HEK293T (cell line): ENCODE data around the gene ASB10.

Experiments used
- BHLHE40 ChIP-seq: fragments of 450-650 bp; IDR thresholded peaks from 2 replicates; pipeline ENCODE4 v1.6.1; 2016; ENCODE audit warnings: mild to moderate bottlenecking, moderate library complexity, borderline replicate concordance
- FOXA1 ChIP-seq: fragments of 450-650 bp; IDR thresholded peaks from 2 replicates; pipeline ENCODE4 v1.6.1; 2016; ENCODE audit warnings: mild to moderate bottlenecking
- FOXM1 ChIP-seq: fragments of 450-650 bp; IDR thresholded peaks from 2 replicates; pipeline ENCODE4 v1.6.1; 2017; ENCODE audit warnings: mild to moderate bottlenecking, borderline replicate concordance
- L3MBTL2 ChIP-seq: fragments of 450-650 bp; conservative IDR thresholded peaks from 2 replicates; pipeline ENCODE4 v1.6.1; 2016; ENCODE audit warnings: mild to moderate bottlenecking
- LEF1 ChIP-seq: fragments of 450-650 bp; IDR thresholded peaks from 2 replicates; pipeline ENCODE4 v1.6.1; 2017; ENCODE audit warnings: mild to moderate bottlenecking, borderline replicate concordance
- NFRKB ChIP-seq: fragments of 450-650 bp; IDR thresholded peaks from 2 replicates; pipeline ENCODE4 v1.6.1; 2016; ENCODE audit warnings: mild to moderate bottlenecking, moderate library complexity
- SP1 ChIP-seq: fragments of 450-650 bp; IDR thresholded peaks from 2 replicates; pipeline ENCODE4 v1.6.1; 2017
- SUZ12 ChIP-seq: fragments of 450-650 bp; IDR thresholded peaks from 2 replicates; pipeline ENCODE4 v1.6.1; 2016; ENCODE audit warnings: mild to moderate bottlenecking
- TARDBP ChIP-seq: fragments of 450-650 bp; IDR thresholded peaks from 2 replicates; pipeline ENCODE4 v1.6.1; 2016

GRCh38 chr7:151177310-151177709, 9.7 kb downstream of the ASB10 start:
- TF ChIP-seq FOXM1 (no peak), LEF1 (no peak), SP1 (no peak), SUZ12 (no peak), BHLHE40 (no peak), TARDBP (no peak), L3MBTL2 (no peak), FOXA1 (no peak), NFRKB (no peak)
